Activated CD8-positive, alpha-beta memory T cell treated with anti-CD3 and anti-CD28 coated beads, Interleukin-2, amount 50 U/mL, for 4 hours (primary cell): Measurements from ENCODE around the gene SSH2.
"Not testable (repeated sequence)": the region's sequence is repeated elsewhere in the genome, so short reads cannot be mapped to it uniquely, and the experiment has no call there.

Experiments used
- DNase-seq: peaks from one replicate; pipeline ENCODE4 v3.0.0-alpha.2; 2020

Gene SSH2

GRCh38 chr17:29653995-29654714 lies 275.9 kb downstream of the SSH2 start:
- DNase-seq = no peak

DNA sequence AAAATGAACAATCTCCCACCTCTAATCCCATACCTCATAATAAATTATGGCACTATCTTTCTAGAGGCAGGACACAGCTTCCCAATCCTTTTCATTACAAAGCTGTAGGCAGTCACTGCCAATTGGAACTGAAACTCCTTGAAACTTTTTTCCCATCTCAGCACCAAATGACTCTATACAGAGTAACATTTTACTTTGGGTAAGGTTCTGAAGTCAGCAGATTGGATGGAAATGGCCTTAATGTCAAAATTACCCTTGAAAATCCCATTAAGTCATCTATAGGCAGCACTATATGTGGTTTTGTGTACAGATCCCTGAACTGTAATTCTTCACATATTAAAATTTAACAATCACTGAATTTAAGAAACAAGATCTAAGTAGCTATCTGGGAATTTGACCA lies 277.1 kb downstream of the SSH2 start:
- no peak for DNase-seq

- DNase-seq = not testable (repeated sequence)
Observed at GRCh38 chr17:29651913-29652312, 278.1 kb downstream of the SSH2 start.

DNA sequence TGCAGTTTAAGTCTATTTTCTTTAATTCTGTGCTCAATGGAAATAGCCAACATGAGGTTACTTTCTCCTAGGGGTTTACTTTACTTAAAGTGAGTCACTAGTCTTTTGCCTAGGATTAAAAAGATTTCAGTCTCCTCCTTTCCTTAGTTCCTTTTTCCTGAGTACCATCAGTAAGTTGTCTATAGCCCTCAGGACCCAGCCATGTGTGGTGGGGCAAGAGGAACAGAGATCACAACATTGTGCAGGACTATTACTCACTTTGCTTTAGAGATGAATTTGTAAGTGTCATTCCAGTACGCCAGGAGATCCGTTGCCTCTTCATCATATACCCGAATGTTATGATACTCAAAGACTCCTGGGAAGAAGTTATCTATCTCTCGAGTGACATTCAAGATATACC lies 279.6 kb downstream of the SSH2 start:
- DNase-seq = no peak

- DNase-seq = no peak
Observed at GRCh38 chr17:29649359-29649758, 280.7 kb downstream of the SSH2 start.

DNA sequence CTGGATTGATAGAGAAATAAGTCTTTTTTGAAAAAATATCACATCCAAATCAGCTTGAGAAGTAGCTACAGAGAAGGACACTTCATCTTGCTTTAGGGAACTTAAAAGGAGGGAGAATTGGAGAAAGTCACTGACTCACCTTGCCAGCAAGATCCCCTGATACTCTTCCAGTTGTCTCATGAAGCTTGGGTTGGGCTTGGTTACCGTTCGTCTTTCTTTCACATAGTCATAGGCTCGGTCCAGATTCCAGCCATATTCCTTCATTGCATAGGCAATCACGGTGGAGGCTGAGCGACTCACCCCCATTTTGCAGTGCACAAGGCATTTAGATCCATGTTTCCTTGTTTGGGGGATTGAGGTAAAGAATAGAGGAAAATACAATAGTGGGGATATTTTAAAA lies 282.0 kb downstream of the SSH2 start:
- DNase-seq = no peak

DNA sequence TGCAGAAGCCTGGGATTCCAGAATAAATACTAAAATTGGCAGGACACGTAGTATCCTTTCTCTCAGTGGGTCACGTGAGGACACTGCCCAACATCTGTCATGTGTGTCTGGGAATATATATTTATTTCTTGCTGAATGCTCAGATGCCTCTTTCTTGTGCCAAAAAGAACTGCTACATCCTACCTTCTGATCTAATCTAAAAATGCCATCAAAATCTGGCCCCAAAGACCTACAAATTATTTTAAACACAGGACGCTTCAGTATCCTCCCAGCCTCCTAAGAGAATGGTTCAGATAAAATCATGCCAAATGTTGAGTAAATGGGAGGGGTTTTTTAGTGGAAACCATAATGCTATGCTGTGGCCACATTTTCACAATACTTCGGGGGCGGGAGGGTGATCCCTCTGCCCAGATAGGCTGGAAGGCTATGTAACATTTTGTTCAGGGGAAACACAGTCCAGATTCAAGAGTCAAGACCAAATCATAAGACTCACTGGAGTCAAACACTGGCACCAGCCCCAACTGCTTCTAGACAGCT lies 284.4 kb downstream of the SSH2 start:
- DNase-seq = no peak

- no peak for DNase-seq
Observed at GRCh38 chr17:29643817-29644160, 286.2 kb downstream of the SSH2 start.

GRCh38 chr17:29642171-29642611 lies 287.8 kb downstream of the SSH2 start:
- no peak for DNase-seq

GRCh38 chr17:29640981-29641642 lies 288.9 kb downstream of the SSH2 start:
- DNase-seq = no peak

DNA sequence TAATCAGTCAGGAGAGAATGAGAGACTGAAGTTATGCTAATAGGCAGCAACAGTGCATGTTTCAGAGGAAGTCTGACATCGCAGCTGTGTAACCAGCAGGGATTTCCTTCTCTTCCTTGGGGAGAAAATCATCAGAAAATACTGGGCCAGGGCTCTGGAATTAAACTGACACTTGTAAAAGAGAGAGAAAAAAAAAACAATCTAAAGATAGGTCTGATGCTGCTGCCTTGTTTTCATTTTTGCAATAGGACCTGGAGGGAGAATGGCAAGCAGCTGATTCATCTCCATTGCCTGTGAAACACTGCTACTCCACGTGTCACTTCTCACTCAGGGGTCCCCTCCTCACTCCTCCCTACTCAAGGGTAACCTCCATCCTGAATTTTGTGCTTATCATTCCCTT lies 289.6 kb downstream of the SSH2 start:
- DNase-seq = no peak

GRCh38 chr17:29633886-29634285 lies 296.1 kb downstream of the SSH2 start:
- no peak for DNase-seq

GRCh38 chr17:29630630-29631193 lies 299.3 kb downstream of the SSH2 start:
- no peak for DNase-seq

DNA sequence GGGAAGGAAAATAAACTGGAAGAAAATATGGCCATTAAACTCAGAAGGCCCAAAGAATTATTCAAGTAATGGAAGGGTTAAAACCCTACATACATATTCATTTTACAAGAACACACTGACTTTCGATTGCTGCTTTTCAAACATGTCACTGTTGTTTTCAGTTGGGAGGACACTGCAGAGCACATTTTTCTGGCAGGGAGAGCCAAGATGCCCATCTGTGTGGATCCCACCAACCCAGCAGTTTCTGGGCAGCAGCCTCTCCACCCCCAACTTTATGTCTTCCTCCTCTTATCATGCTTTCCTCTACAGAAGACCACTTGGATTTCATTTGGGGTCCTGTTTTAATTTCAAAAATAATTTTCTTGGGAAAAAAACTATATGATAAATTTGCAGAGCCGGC lies 300.2 kb downstream of the SSH2 start:
- no peak for DNase-seq

GRCh38 chr17:29628644-29629043 lies 301.4 kb downstream of the SSH2 start:
- no peak for DNase-seq

GRCh38 chr17:29627951-29628350 lies 302.1 kb downstream of the SSH2 start:
- no peak for DNase-seq

- no peak for DNase-seq
Observed at GRCh38 chr17:29625037-29625750, 304.8 kb downstream of the SSH2 start.

- no peak for DNase-seq
Observed at GRCh38 chr17:29624586-29624985, 305.4 kb downstream of the SSH2 start.

- DNase-seq = no peak
Observed at GRCh38 chr17:29623283-29623647, 306.8 kb downstream of the SSH2 start.

DNA sequence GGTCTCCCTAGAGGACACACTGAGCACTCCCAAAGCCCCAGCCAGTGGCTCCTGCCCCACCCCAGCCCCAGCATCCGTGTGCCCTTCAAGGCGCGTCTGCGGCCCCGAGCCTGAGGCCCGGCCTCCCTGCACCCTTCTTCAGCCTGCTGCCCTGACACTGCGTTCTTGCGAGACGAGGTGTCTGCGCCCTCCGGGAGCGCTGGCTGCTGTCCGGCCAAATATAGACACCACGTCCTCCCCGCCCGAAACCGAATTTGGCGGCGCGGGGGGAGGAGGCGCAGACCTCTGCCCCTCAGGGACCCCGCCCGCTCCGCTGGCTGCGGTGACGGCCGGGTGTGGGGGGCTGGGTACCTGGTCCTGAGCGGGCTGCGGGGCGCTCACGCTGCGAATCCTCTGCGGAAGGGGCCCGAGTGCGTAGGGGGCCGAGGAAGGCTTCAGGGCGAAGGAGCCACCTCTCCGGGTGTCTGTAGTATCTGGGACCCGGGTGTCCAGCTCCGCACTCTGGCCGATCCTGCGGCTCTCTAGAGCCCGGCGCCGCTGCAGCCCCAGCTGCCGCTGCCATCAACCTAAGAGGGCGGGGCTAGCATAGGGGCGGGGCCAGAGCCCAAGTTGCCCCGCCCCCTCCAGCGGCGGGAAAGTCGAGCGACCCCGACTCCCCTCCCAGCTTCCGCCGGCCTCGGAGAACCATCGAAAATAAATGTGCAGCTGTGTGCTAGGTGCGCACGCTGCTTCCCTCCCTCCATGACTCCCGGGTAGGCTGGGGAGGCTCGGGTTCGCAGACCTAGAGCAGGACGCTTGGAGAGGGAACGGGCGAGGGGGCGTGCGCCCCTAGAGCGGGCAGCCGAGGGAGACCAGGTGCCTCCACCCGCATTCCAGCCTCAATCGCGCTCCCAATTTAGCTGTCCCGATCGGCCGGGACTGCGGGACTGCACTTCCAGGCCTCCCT lies 307.4 kb downstream of the SSH2 start, which contains the start of gene CORO6:
Gene CORO6 (minus strand): TSS at position 576 of the 946 bp plus-strand sequence. CDS start 1,491 bp downstream, outside the sequence.
- DNase-seq = peak; percentile 71

- no peak for DNase-seq
Observed at GRCh38 chr17:29621751-29622194, 308.3 kb downstream of the SSH2 start.
